H9 (cell line): ENCODE data around the gene NDUFA12. TPM values are rescaled to one million over a fixed set of nuclear protein-coding genes. Genes with fewer than 3 reads are reported as not detected.

Source experiments
- DNase-seq: peaks from one replicate; pipeline ENCODE4 v3.0.0-alpha.2; 2017
- H2AFZ ChIP-seq: one replicate; pipeline ENCODE4 v1.6.1; 2013; ENCODE audit warnings: mild to moderate bottlenecking, low read length, control low read depth, moderate library complexity
- H2AK5ac ChIP-seq: 2 replicates; pipeline ENCODE4 v1.6.1; 2013; ENCODE audit warnings: low read length, control low read depth, mixed read lengths; ENCODE audit not compliant: insufficient read length
- H2BK120ac ChIP-seq: one replicate; pipeline ENCODE4 v1.6.1; 2013; ENCODE audit warnings: low read depth, mild to moderate bottlenecking, low read length, control low read depth, inconsistent platforms; ENCODE audit not compliant: poor library complexity, severe bottlenecking
- H2BK12ac ChIP-seq: 2 replicates; pipeline ENCODE4 v1.6.1; 2013; ENCODE audit warnings: low read length, control low read depth, mixed read lengths, low read depth; ENCODE audit not compliant: insufficient read length
- H2BK15ac ChIP-seq: 2 replicates; pipeline ENCODE4 v1.6.1; 2013; ENCODE audit warnings: low read depth, low read length, control low read depth
- H2BK20ac ChIP-seq: one replicate; pipeline ENCODE4 v1.6.1; 2013; ENCODE audit warnings: low read depth, mild to moderate bottlenecking, low read length, control low read depth, inconsistent platforms; ENCODE audit not compliant: poor library complexity, severe bottlenecking
- H2BK5ac ChIP-seq: 2 replicates; pipeline ENCODE4 v1.6.1; 2013; ENCODE audit warnings: low read length, control low read depth, mixed read lengths; ENCODE audit not compliant: insufficient read length
- H3K14ac ChIP-seq: 2 replicates; pipeline ENCODE4 v1.6.1; 2013; ENCODE audit warnings: low read length, control low read depth; ENCODE audit not compliant: insufficient read depth
- H3K18ac ChIP-seq: 2 replicates; pipeline ENCODE4 v1.6.1; 2013; ENCODE audit warnings: low read depth, mild to moderate bottlenecking, mixed read lengths, low read length, control low read depth; ENCODE audit not compliant: insufficient read length
- H3K23ac ChIP-seq: 2 replicates; pipeline ENCODE4 v1.6.1; 2013; ENCODE audit warnings: low read length, control low read depth, mixed read lengths, low read depth; ENCODE audit not compliant: insufficient read length
- H3K23me2 ChIP-seq: 2 replicates; pipeline ENCODE4 v1.6.1; 2013; ENCODE audit warnings: low read depth, mild to moderate bottlenecking, mixed read lengths, low read length, control low read depth; ENCODE audit not compliant: insufficient read length, poor library complexity, severe bottlenecking
- H3K27ac ChIP-seq: 2 replicates; pipeline ENCODE4 v1.5.1; 2013; ENCODE audit warnings: low read length, control low read depth, mixed read lengths, low read depth; ENCODE audit not compliant: insufficient read length
- H3K27me3 ChIP-seq: 2 replicates; pipeline ENCODE4 v1.6.1; 2013; ENCODE audit warnings: low read length, control low read depth, inconsistent platforms; ENCODE audit not compliant: insufficient read depth
- H3K4ac ChIP-seq: 2 replicates; pipeline ENCODE4 v1.6.1; 2013; ENCODE audit warnings: low read depth, mild to moderate bottlenecking, control low read depth, inconsistent platforms, low read length, moderate library complexity
- H3K4me1 ChIP-seq: 2 replicates; pipeline ENCODE4 v1.6.1; 2013; ENCODE audit warnings: low read length, control low read depth, inconsistent platforms; ENCODE audit not compliant: insufficient read depth
- H3K4me2 ChIP-seq: 2 replicates; pipeline ENCODE4 v1.6.1; 2013; ENCODE audit warnings: low read length, control low read depth, mixed read lengths; ENCODE audit not compliant: insufficient read length, insufficient read depth
- H3K56ac ChIP-seq: 2 replicates; pipeline ENCODE4 v1.6.1; 2013; ENCODE audit warnings: low read depth, mild to moderate bottlenecking, mixed read lengths, low read length, control low read depth; ENCODE audit not compliant: insufficient read length
- H3K79me1 ChIP-seq: 2 replicates; pipeline ENCODE4 v1.6.1; 2013; ENCODE audit warnings: low read depth, mild to moderate bottlenecking, moderate library complexity, low read length, control low read depth, inconsistent platforms; ENCODE audit not compliant: insufficient read depth, poor library complexity, severe bottlenecking
- H3K79me2 ChIP-seq: 2 replicates; pipeline ENCODE4 v1.6.1; 2013; ENCODE audit warnings: low read length, control low read depth, inconsistent platforms; ENCODE audit not compliant: insufficient read depth
- H3K9ac ChIP-seq: 2 replicates; pipeline ENCODE4 v1.6.1; 2013; ENCODE audit warnings: low read length, control low read depth, mixed read lengths; ENCODE audit not compliant: insufficient read length; ENCODE audit errors: extremely low read depth
- H3K9me3 ChIP-seq: one replicate; pipeline ENCODE4 v1.6.1; 2013; ENCODE audit warnings: low read depth, low read length, inconsistent platforms; ENCODE audit not compliant: control insufficient read depth
- H3T11ph ChIP-seq: one replicate; pipeline ENCODE4 v1.6.1; 2013; ENCODE audit warnings: mild to moderate bottlenecking, low read length, control low read depth, inconsistent platforms
- H4K20me1 ChIP-seq: one replicate; pipeline ENCODE4 v1.6.1; 2013; ENCODE audit not compliant: control insufficient read depth, insufficient read length, insufficient read depth
- H4K5ac ChIP-seq: 2 replicates; pipeline ENCODE4 v1.6.1; 2013; ENCODE audit warnings: low read depth, mild to moderate bottlenecking, mixed read lengths, low read length, control low read depth; ENCODE audit not compliant: insufficient read length
- H4K8ac ChIP-seq: replicated peaks from 2 replicates; pipeline ENCODE4 v1.6.1; 2013; ENCODE audit warnings: low read length, control low read depth, mixed read lengths, low read depth; ENCODE audit not compliant: insufficient read length
- H4K91ac ChIP-seq: 2 replicates; pipeline ENCODE4 v1.6.1; 2013; ENCODE audit warnings: low read depth, mild to moderate bottlenecking, moderate library complexity, mixed read lengths, low read length, control low read depth; ENCODE audit not compliant: insufficient read length
- H3K27ac Mint-ChIP-seq, 3 experiments: 2 replicates in 2 of 3; 3 replicates in 1 of 3; pipeline ENCODE4 v1.8.0; 2020 to 2021; ENCODE audit warnings: mixed read lengths in 3 of 3, mild to moderate bottlenecking in 1 of 3, moderate library complexity in 1 of 3
- H3K27me3 Mint-ChIP-seq: 2 replicates; pipeline ENCODE4 v1.8.0; 2021; ENCODE audit warnings: low read depth, mild to moderate bottlenecking, moderate library complexity, mixed read lengths
- H3K36me3 Mint-ChIP-seq, 3 experiments: 2 replicates in 2 of 3; 3 replicates in 1 of 3; pipeline ENCODE4 v1.8.0; 2020 to 2021; ENCODE audit warnings: low read depth in 3 of 3, mixed read lengths in 3 of 3; ENCODE audit not compliant: insufficient read depth in 1 of 3
- H3K4me1 Mint-ChIP-seq, 2 experiments: 2 replicates each; pipeline ENCODE4 v1.8.0; 2020; ENCODE audit warnings: mixed read lengths in 2 of 2
- H3K4me3 Mint-ChIP-seq, 2 experiments: 2 replicates in 1 of 2; 3 replicates in 1 of 2; pipeline ENCODE4 v1.8.0; 2020 to 2021; ENCODE audit warnings: mild to moderate bottlenecking in 2 of 2, mixed read lengths in 2 of 2, moderate library complexity in 1 of 2
- H3K9me3 Mint-ChIP-seq, 2 experiments: 2 replicates in 1 of 2; 3 replicates in 1 of 2; pipeline ENCODE4 v1.8.0; 2020; ENCODE audit warnings: mild to moderate bottlenecking in 2 of 2, mixed read lengths in 2 of 2, moderate library complexity in 1 of 2
- WGBS: extraction: QIAGEN DNeasy Blood & Tissue Kit; methylation state at CpG from one replicate; pipeline ENCODE4 v1.1.7; 2013; ENCODE audit warnings: missing lambda C conversion rate, low lambda C conversion rate, mixed read lengths; ENCODE audit not compliant: insufficient read length; ENCODE audit errors: extremely low coverage; 5-methylcytosine and 5-hydroxymethylcytosine counted together
- total RNA-seq: library from RNA; stranded (reverse); gene quantifications from 2 replicates; pipeline ENCODE4 v1.2.1, GENCODE V29; 2021
- TF ChIP-seq, protein P1 (sequence below): fragments of 200-600 bp; sonication (generic); conservative IDR thresholded peaks from 3 replicates; pipeline ENCODE4 v1.8.0; 2021; ENCODE audit warnings: antibody characterized with exemption, mild to moderate bottlenecking

Gene NDUFA12
- total RNA-seq, 1 experiment from 2014 or later: 104 TPM

DNA sequence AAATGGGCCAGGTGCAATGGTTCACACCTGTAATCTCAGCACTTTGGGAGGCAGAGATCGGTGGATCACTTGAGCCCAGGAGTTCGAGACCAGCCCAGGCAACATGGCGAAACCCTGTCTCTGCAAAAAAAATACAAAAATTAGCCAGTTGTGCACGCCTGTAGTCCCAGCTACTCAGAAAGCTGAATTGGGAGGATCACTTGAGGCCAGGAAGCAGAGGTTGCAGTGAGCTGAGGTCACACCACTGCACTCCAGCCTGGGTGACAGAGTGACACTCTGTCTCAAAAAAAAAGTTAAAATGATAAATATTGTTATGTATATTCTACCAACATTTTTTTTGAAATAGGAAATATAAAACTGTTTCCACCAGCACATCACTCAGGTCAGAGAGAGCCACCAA lies 64.9 kb downstream of the NDUFA12 start:
- no peaks in the 10 kb centered on the region for H3K27me3 ChIP-seq
- no peak overlapping the region for H3K4ac ChIP-seq
- H3K4me1 ChIP-seq: no peaks in the 10 kb centered on the region
- H3K27ac Mint-ChIP-seq: no peak overlapping the region
- H2AK5ac ChIP-seq: no peak overlapping the region
- no peak overlapping the region for H2BK20ac ChIP-seq
- H3K23me2 ChIP-seq: no peaks in the 10 kb centered on the region
- H3K79me2 ChIP-seq: no peaks in the 10 kb centered on the region
- H2BK12ac ChIP-seq: no peak overlapping the region
- no peak overlapping the region for H3T11ph ChIP-seq
- no peak overlapping the region for H2BK120ac ChIP-seq
- H3K4me2 ChIP-seq: no peak overlapping the region
- H3K9ac ChIP-seq: no peak overlapping the region
- H3K23ac ChIP-seq: no peak overlapping the region
- H2BK15ac ChIP-seq: no peak overlapping the region
- no peak overlapping the region for H2AFZ ChIP-seq
- no peaks in the 10 kb centered on the region for H3K36me3 Mint-ChIP-seq
- no peak overlapping the region for H3K56ac ChIP-seq
- no peak overlapping the region for H4K91ac ChIP-seq
- H3K27me3 Mint-ChIP-seq: no peaks in the 10 kb centered on the region
- no peak overlapping the region for H3K14ac ChIP-seq
- no peak overlapping the region for H4K5ac ChIP-seq
- no peak overlapping the region for H3K18ac ChIP-seq
- no peak for DNase-seq
- H3K9me3 ChIP-seq: no peaks in the 10 kb centered on the region
- H2BK5ac ChIP-seq: no peak overlapping the region
- no peak overlapping the region for H4K8ac ChIP-seq
- H3K27ac ChIP-seq: no peak overlapping the region
- H4K20me1 ChIP-seq: no peaks in the 10 kb centered on the region
- H3K4me3 Mint-ChIP-seq: no peak overlapping the region
- no peaks in the 10 kb centered on the region for H3K79me1 ChIP-seq
- WGBS: no CpG with 5 or more reads among the region's 4 CpGs
- TF ChIP-seq, protein P1, sequence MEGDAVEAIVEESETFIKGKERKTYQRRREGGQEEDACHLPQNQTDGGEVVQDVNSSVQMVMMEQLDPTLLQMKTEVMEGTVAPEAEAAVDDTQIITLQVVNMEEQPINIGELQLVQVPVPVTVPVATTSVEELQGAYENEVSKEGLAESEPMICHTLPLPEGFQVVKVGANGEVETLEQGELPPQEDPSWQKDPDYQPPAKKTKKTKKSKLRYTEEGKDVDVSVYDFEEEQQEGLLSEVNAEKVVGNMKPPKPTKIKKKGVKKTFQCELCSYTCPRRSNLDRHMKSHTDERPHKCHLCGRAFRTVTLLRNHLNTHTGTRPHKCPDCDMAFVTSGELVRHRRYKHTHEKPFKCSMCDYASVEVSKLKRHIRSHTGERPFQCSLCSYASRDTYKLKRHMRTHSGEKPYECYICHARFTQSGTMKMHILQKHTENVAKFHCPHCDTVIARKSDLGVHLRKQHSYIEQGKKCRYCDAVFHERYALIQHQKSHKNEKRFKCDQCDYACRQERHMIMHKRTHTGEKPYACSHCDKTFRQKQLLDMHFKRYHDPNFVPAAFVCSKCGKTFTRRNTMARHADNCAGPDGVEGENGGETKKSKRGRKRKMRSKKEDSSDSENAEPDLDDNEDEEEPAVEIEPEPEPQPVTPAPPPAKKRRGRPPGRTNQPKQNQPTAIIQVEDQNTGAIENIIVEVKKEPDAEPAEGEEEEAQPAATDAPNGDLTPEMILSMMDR: no peak
- peaks cover 0 to 12% of the 10 kb centered on the region in 2 experiments; a peak in 2 of 4 replicates for H3K4me1 Mint-ChIP-seq
- H3K9me3 Mint-ChIP-seq: no peaks in the 10 kb centered on the region
